SH-SY5Y (cell line): Measurements from ENCODE around the gene PPP2R5C.

ENCODE experiments used
- GATA2 ChIP-seq: IDR thresholded peaks from 2 replicates; pipeline ENCODE4 v1.6.1; 2011; ENCODE audit warnings: mild to moderate bottlenecking, low read depth, low read length
- GATA3 ChIP-seq: IDR thresholded peaks from 2 replicates; pipeline ENCODE4 v1.6.1; 2011; ENCODE audit warnings: low read depth, mild to moderate bottlenecking, low read length, moderate library complexity

DNA sequence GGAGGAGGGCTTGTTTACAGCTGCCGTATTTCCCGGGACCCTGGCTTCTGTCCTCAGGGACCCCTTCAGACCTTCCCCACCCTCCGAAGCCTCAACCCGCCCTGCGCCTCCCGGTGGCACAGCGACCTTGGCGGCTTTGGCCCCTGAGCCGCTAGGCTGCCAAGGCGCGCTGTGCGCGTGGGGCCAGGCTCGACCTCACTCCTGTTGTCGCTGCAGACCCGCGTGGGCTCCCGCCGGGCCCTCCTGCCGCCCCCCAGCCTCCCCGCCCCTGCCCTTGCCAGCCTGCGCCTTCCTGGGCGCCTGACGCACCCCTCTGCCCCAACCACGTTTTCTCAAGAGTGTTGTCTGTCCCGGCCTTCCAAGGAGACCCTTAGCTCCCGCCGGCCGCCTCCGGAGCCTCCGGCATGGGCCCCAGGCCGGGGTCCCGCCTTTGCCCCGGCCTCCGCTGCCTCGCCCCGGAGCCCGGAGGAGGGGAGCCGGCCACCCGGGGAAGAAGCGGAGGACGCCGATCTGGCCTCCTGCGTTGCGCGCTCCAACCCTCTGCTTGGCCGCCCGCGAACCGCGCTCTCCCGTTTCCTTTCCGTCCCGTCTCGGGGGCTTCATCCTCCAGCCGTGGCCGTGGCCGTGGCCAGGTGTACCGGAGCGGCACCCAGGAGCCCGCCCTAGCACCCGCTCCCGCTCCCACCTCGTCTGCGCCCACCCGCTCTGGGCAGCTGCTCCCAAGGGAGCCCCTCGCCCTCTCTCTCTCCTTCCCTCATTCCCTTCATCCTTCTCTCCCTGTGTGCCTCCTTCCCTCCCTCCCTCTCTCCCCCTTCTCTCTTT is 19.9 kb downstream of the PPP2R5C start:
- TF ChIP-seq GATA2 (no peak), GATA3 (no peak)
